Fibroblast of lung (primary cell): Measurements from ENCODE around the gene IKBKE. TPM values are rescaled to one million over a fixed set of nuclear protein-coding genes. Genes with fewer than 3 reads are reported as not detected.

Source experiments
- DNase-seq, 2 donors: peaks; one replicate each; pipeline versions ENCODE4 v3.0.0 to v3.0.0-alpha.2; 2010; ENCODE audit warnings: low read depth in 2 of 2
- H2AFZ ChIP-seq: 2 replicates; pipeline ENCODE4 v1.5.1; 2012; ENCODE audit warnings: low read length, control low read depth, inconsistent platforms
- H3K27ac ChIP-seq: 2 replicates; pipeline ENCODE4 v1.5.1; 2011; ENCODE audit warnings: low read length, control low read depth; ENCODE audit not compliant: insufficient read depth
- H3K27me3 ChIP-seq: 2 replicates; pipeline ENCODE4 v1.5.1; 2011; ENCODE audit warnings: mild to moderate bottlenecking, low read length; ENCODE audit not compliant: control insufficient read depth, insufficient read depth
- H3K36me3 ChIP-seq: 2 replicates; pipeline ENCODE4 v1.5.1; 2011; ENCODE audit warnings: low read length; ENCODE audit not compliant: control insufficient read depth, insufficient read depth
- H3K4me1 ChIP-seq: 2 replicates; pipeline ENCODE4 v1.5.1; 2011; ENCODE audit warnings: low read length; ENCODE audit not compliant: control insufficient read depth, insufficient read depth; ENCODE audit errors: extremely low read depth
- H3K4me2 ChIP-seq: 2 replicates; pipeline ENCODE4 v1.5.1; 2011; ENCODE audit warnings: low read length, control low read depth; ENCODE audit not compliant: insufficient read depth; ENCODE audit errors: extremely low read depth
- H3K4me3 ChIP-seq, 4 experiments: fragments of 200-600 bp in 1 of 4; sonication (generic) in 1 of 4; replicated peaks in 1 of 4; 2 replicates each; pipeline ENCODE4 v1.5.1; 2011 to 2016; ENCODE audit warnings: low read length in 4 of 4, low read depth in 3 of 4, mild to moderate bottlenecking in 3 of 4, control low read depth in 2 of 4, inconsistent platforms in 1 of 4, mixed read lengths in 1 of 4; ENCODE audit not compliant: insufficient read depth in 1 of 4; ENCODE audit errors: control extremely low read depth in 1 of 4
- H3K79me2 ChIP-seq: 2 replicates; pipeline ENCODE4 v1.5.1; 2012; ENCODE audit warnings: mild to moderate bottlenecking, low read length, inconsistent platforms; ENCODE audit not compliant: control insufficient read depth, insufficient read depth
- H3K9ac ChIP-seq: 2 replicates; pipeline ENCODE4 v1.5.1; 2011; ENCODE audit warnings: mild to moderate bottlenecking, low read length, control low read depth; ENCODE audit not compliant: insufficient read depth
- H3K9me3 ChIP-seq: 2 replicates; pipeline ENCODE4 v1.5.1; 2012; ENCODE audit warnings: low read depth, low read length; ENCODE audit not compliant: control insufficient read depth, insufficient read depth
- H4K20me1 ChIP-seq: 2 replicates; pipeline ENCODE4 v1.5.1; 2011; ENCODE audit warnings: low read length; ENCODE audit not compliant: control insufficient read depth, insufficient read depth; ENCODE audit errors: extremely low read depth
- EZH2 ChIP-seq: IDR thresholded peaks from 2 replicates; pipeline ENCODE4 v1.5.1; 2012; ENCODE audit warnings: low read length, control low read depth, mild to moderate bottlenecking; ENCODE audit errors: missing control alignments
- polyA plus RNA-seq, 2 donors: library from polyadenylated mRNA; depleted of rRNA in 1 of 2; stranded (reverse) in 1 of 2; unstranded in 1 of 2; fragments of >200 nt; gene quantifications; 2 replicates each; pipeline ENCODE4 v1.2.1, GENCODE V29; 2011 to 2012; ENCODE audit warnings: missing spikeins in 1 of 2
- total RNA-seq: library from RNA; depleted of rRNA; stranded (reverse); fragments of >200 nt; gene quantifications from 2 replicates; pipeline ENCODE4 v1.2.1, GENCODE V29; 2014
- TF ChIP-seq, protein P1 (sequence below), 2 donors: IDR thresholded peaks in 1 of 2; conservative IDR thresholded peaks in 1 of 2; 1 replicate in 1 of 2; 2 replicates in 1 of 2; pipeline ENCODE4 v1.5.1; 2011 to 2012; ENCODE audit warnings: low read length in 2 of 2, control low read depth in 1 of 2, inconsistent platforms in 1 of 2, low read depth in 1 of 2, mild to moderate bottlenecking in 1 of 2

Gene IKBKE
- total and polyA plus RNA-seq, 2 donors (not counting 1 experiment from before 2014, with no cell fraction given) = 9.6 to 12.4 TPM

DNA sequence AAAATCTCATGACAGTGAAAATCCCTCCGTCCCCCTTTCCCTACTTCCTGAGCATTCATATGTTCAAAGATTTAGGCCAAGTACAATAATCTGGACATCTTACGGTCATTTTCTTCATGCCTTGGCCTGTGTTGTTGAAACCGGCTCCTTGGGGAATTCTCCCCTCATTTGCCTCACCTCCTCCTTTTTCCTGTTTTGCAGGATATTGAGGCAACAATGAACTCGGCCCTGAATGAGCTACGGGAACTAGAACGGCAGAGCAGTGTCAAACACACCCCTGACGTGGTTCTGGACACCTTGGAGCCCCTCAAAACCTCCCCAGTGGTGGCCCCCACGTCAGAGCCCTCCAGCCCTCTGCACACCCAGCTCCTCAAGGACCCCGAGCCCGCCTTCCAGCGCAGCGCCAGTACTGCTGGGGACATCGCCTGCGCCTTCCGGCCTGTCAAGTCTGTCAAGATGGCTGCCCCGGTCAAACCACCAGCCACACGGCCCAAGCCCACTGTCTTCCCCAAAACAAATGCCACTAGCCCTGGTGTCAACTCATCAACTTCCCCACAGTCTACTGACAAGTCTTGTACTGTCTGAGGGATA is 9.3 kb upstream of the IKBKE start:
- TF ChIP-seq EZH2 = no peak
- TF ChIP-seq, protein P1, sequence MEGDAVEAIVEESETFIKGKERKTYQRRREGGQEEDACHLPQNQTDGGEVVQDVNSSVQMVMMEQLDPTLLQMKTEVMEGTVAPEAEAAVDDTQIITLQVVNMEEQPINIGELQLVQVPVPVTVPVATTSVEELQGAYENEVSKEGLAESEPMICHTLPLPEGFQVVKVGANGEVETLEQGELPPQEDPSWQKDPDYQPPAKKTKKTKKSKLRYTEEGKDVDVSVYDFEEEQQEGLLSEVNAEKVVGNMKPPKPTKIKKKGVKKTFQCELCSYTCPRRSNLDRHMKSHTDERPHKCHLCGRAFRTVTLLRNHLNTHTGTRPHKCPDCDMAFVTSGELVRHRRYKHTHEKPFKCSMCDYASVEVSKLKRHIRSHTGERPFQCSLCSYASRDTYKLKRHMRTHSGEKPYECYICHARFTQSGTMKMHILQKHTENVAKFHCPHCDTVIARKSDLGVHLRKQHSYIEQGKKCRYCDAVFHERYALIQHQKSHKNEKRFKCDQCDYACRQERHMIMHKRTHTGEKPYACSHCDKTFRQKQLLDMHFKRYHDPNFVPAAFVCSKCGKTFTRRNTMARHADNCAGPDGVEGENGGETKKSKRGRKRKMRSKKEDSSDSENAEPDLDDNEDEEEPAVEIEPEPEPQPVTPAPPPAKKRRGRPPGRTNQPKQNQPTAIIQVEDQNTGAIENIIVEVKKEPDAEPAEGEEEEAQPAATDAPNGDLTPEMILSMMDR (conservative IDR thresholded peaks at IDR 0.05 in 1 of 2, IDR thresholded peaks at IDR 0.05 in 1 of 2; ENCODE audit: low read depth in 1 of 2, low read length in 2 of 2) = no peak
- Histone ChIP-seq H3K79me2 (no peaks in the 10 kb centered on the region), H3K27me3 (no peaks in the 10 kb centered on the region), H3K4me1 (peaks cover 19% of the 10 kb centered on the region), H4K20me1 (no peaks in the 10 kb centered on the region), H3K4me2 (no peak overlapping the region), H3K27ac (no peak overlapping the region), H3K9me3 (no peaks in the 10 kb centered on the region), H3K4me3 (no peak overlapping the region), H2AFZ (no peak overlapping the region), H3K9ac (no peak overlapping the region), H3K36me3 (peaks cover 5% of the 10 kb centered on the region)
- no peak for DNase-seq

DNA sequence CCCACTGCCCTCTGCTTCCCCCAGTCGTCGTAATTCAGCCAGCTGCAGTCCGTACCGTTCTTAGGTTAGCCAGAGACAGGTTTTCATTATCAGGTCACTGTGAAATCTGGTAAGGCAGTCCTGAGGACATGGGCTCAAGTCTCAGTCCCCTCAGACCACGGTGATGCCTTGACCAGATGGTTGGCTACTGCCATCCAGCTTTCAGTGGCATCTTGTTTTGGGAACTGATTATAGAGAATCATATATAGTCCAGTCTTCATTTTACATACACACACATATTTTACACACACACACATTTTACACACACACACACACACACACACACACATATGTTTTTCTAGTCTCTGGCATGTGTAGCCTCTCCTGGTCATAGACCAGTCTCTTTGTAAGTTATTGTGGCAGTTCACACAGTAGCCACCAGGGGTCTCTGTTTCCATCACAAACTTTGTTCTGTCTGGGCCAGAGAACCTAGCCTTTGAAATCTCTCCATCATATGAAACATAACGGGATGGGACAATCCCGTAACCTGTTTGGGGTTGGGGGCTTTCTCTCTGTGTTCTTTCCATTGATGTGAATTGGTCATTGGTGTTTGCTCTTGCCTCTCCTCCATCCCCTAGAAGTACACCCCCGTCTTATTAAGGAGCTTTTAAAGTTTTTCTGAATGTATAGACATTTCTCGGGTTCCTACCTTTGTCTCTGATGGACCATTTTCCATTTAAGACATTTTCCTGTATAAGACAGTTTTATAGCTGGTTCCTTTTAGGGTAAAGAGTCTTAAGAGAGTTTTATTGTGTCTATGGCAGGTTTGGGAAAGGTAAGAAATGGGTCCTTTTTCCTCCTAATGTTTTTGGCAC is 8.4 kb upstream of the IKBKE start:
- Histone ChIP-seq H3K4me3 (no peak overlapping the region), H3K9me3 (no peaks in the 10 kb centered on the region), H3K4me1 (peaks cover 16% of the 10 kb centered on the region), H2AFZ (no peak overlapping the region), H3K79me2 (no peaks in the 10 kb centered on the region), H3K9ac (no peak overlapping the region), H3K27ac (no peak overlapping the region), H3K4me2 (no peak overlapping the region), H3K36me3 (peaks cover 5% of the 10 kb centered on the region), H3K27me3 (no peaks in the 10 kb centered on the region), H4K20me1 (no peaks in the 10 kb centered on the region)
- DNase-seq = peak; percentile 43 to 76
- TF ChIP-seq, protein P1 (conservative IDR thresholded peaks at IDR 0.05 in 1 of 2, IDR thresholded peaks at IDR 0.05 in 1 of 2; ENCODE audit: low read depth in 1 of 2, low read length in 2 of 2) = peak; percentile 84 to 87
- no peak for TF ChIP-seq EZH2

DNA sequence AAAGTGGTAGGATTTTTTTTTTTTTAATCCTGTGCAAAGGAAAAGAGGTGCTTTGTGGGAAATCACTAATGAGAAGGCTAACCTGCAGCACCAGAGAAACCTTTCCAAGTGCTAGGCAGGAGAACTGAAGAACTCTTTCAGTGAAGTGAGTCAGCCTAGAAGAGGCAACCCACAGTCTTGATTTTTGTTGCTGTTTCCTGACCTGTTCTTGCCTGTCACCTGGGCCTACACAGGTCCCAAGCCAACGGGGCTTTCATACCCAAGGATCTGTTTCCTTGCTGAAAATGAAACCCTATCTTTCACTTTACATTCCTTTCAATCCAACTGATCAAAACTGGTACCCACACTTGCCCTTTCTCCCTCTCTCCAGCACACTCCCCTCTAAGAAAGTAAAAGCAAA is 7.1 kb upstream of the IKBKE start:
- Histone ChIP-seq H3K27ac (no peak overlapping the region), H3K4me1 (peaks cover 9% of the 10 kb centered on the region), H3K36me3 (peaks cover 5% of the 10 kb centered on the region), H3K79me2 (no peaks in the 10 kb centered on the region), H2AFZ (no peak overlapping the region), H3K27me3 (no peaks in the 10 kb centered on the region), H4K20me1 (no peaks in the 10 kb centered on the region), H3K9ac (no peak overlapping the region), H3K9me3 (no peaks in the 10 kb centered on the region), H3K4me2 (no peak overlapping the region), H3K4me3 (no peak overlapping the region)
- no peak for DNase-seq
- TF ChIP-seq EZH2 = no peak
- TF ChIP-seq, protein P1 (conservative IDR thresholded peaks at IDR 0.05 in 1 of 2, IDR thresholded peaks at IDR 0.05 in 1 of 2; ENCODE audit: low read depth in 1 of 2, low read length in 2 of 2) = no peak
